HG02885 (cell line): ENCODE results near the gene ARHGAP24.
A peak's percentile ranks its signal among the peaks of the same experiment; 100 is the strongest.

Experiments
- ATAC-seq: cut with Tn5 transposase; IDR thresholded peaks from one replicate; pipeline ENCODE4 v1.9.1; 2021; ENCODE audit warnings: mild to moderate bottlenecking; ENCODE audit not compliant: unreplicated experiment, poor library complexity

ARHGAP24 gene

GRCh38 chr4:85570388-85570787 lies 95.4 kb downstream of the ARHGAP24 start:
- no peak for ATAC-seq

- ATAC-seq: peak; percentile 41
Observed at GRCh38 chr4:85571008-85571407, 96.1 kb downstream of the ARHGAP24 start.

DNA sequence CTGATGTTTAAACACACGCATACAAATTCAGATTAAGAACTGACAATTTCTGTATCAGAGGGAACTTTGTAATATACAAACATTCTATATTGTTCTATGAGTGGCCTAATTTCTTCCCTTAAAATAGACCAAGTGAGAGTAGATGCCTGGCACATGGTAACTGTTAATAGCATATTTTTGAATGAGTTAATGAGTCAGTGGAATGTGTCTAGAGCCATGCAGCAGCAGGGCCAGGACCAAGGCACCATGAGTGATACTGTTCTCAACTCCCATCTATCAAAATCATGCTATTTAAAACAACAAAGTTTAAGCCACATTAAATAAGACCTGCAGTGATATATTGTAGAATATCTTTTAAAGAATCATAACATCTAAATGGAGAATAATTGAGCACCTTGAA lies 98.3 kb downstream of the ARHGAP24 start:
- ATAC-seq: no peak

GRCh38 chr4:85577307-85577706 lies 102.4 kb downstream of the ARHGAP24 start:
- no peak for ATAC-seq

GRCh38 chr4:85579942-85580341 lies 105.0 kb downstream of the ARHGAP24 start:
- ATAC-seq: no peak

- no peak for ATAC-seq
Observed at GRCh38 chr4:85580489-85580888, 105.5 kb downstream of the ARHGAP24 start.

GRCh38 chr4:85587952-85588351 lies 113.0 kb downstream of the ARHGAP24 start:
- ATAC-seq: no peak

DNA sequence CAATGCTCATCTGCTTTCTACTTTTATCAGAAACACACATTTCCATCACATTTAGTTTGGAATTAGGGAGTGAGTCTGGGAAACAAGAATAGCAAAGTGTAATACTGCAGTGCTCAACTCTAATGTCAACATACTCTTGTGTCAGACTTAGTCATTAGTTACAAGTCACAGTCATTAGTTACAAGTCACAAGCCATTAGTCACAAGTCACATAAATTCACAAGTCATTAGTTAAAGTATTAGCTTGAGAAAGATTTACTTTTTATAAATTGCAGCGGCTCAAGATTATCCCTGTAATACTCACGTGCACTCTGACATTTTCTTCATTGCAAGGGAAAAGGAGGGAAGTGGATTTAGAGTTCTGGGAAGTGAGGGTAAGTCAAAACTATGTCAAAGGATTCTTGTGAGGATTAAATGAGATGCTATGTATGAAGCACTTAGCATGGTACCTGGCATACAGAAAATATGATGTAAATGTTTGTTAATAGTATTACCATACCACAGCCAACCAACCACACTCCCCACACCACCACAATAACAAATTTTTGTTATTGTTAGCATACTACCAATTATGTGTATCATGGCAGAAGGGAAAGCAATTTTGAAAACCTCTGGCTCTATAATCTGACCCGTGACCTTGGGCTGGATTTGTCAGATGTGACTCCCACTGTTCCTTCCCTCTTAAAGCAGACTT lies 116.6 kb downstream of the ARHGAP24 start:
- ATAC-seq: no peak

DNA sequence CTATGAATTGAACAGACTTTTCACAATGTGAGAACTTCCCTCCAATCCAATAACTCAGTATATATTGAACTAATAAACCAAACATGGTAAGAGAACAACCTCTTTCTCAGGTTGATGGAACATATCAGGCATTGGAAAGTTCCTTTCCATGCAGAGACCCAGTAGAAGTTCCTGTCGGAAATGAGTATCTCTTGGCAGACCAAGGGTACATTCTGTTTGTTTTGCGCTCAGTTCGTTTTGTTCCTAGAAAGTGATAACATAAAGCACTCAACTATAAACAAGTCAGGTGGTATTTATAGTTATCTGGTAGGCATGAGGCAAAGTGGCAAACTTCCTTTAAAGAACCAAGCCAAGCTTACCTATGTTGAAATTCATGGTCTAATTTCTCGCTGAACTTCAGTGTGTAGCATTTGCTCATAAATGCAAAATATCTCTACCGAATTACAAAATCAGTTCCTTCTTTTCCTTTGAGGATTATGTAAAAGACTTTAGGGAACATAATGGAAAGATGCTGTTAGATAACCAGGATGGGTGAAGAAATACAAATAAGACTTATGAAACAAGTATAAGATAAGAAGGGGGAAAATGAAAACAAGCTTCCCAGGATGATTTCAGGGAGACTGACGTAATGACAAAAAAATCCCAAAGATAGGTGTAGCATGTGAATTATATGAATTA lies 120.3 kb downstream of the ARHGAP24 start:
- no peak for ATAC-seq

GRCh38 chr4:85595796-85596559 lies 121.0 kb downstream of the ARHGAP24 start:
- no peak for ATAC-seq

GRCh38 chr4:85598936-85599335 lies 124.0 kb downstream of the ARHGAP24 start:
- no peak for ATAC-seq

GRCh38 chr4:85600501-85600900 lies 125.6 kb downstream of the ARHGAP24 start:
- ATAC-seq: no peak

DNA sequence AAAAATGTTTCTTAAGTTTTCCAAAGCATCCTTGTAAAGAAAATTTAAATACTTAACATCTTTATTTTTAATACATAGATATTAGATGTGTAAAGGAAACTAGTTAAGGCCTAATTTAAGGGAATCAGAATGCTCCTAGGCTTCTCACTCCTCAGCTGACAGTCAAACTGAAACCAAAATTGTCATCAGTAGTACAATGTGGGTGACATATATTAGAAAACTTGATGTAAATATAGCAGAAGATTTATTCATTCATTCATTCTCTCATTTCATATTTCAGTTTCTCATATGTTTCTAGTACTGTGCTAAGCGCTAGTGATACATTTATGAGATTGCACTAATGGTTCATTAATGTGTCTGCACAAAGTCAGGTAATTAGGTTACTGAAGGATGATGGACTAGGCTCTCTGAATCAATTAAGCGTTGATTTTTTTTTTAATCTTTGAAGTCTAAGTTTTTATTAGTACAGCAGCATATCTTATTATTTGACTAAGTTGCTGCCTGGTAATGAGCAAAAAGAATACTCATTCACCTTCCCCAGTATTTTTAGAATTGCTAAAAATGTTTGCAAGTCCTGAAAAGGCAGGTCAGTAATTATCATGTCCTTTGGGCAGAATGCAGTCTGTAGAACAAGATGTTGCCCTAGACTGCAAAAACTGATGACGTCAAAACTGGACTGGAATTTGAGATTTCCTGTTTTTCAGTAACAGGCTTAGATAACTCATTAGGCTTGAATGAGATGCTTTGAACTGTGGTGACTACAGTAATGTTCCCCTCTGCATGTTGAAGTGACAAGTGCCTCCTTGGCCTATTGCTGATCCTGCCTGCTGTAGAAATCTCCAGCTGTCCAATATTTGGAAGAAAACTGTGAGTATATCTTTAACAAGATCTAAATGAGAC lies 128.7 kb downstream of the ARHGAP24 start:
- peak; percentile 70 for ATAC-seq

GRCh38 chr4:85606505-85606904 lies 131.6 kb downstream of the ARHGAP24 start:
- no peak for ATAC-seq

- ATAC-seq: peak; percentile 40
Observed at GRCh38 chr4:85607624-85608023, 132.7 kb downstream of the ARHGAP24 start.

- ATAC-seq: peak; percentile 94
Observed at GRCh38 chr4:85610450-85610849, 135.5 kb downstream of the ARHGAP24 start.

DNA sequence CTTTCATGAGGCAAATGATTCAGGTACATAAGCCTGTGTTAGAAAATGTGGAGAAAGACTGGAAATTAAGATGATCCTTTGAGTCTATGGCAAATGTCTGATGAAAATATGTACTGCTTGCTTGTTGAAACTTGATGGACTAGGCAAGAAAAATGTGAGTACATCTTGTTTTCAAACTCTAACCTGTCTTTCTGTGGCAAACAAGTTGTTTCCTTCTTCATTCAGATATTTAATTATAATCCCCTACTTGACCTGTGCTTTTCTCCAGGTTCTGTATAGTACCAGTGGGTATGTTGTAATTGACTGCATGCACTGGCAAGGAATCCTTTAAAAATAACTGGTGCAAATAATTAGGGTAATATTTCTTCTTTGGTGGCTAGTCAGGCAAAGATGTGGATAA lies 136.7 kb downstream of the ARHGAP24 start:
- no peak for ATAC-seq

DNA sequence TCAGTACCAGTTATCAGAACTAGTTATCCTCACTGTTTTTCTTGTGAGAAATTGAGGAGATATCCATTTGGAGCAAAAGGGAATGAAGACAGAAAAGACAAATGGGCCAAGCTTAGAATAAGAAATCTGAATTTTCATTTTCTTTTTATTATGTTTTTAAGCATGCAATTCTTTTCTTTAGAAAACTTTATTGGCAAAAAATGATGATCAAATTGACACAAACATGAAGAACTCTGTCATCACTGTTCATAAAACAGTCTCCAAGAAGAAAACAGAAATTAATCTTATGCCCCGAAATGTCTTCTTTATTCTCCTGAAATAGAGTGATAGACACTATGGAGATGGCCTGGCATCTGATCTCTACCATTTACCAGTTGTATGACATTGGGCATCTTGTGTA lies 139.0 kb downstream of the ARHGAP24 start:
- no peak for ATAC-seq

DNA sequence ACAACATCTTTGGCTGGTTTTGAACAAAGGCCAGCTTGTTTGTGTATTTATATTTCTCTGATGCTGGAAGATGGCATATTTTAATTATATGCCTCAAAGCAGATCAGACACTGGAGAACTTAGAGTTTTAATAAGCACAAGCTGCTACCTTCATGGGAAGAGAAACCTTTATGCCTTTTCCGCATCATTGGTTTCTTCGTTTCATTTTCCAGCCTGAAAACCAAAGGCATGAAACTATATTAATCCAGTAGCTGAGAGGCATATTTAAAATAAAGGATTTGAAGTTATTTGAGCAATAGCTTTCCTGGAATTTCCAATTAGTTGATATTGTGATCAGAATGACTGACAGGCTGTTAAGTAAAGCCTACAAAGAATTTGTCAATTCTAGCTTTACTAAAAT lies 141.0 kb downstream of the ARHGAP24 start:
- no peak for ATAC-seq

- ATAC-seq: no peak
Observed at GRCh38 chr4:85617202-85617601, 142.3 kb downstream of the ARHGAP24 start.
